Measurements from ENCODE around the gene MT1HL1.

The MT1HL1 gene

GRCh38 chr1:237038211-237038610 is 34.0 kb upstream of the MT1HL1 start:
- Histone ChIP-seq H3K9me3 (ENCODE audit: control insufficient read depth, low read length) (no peaks in the 10 kb centered on the region), H3K9ac (ENCODE audit: low read length) (no peak overlapping the region), H3K36me3 (ENCODE audit: control insufficient read depth, insufficient read depth, low read length, severe bottlenecking) (no peaks in the 10 kb centered on the region), H3K4me3 (ENCODE audit: low read length) (no peak overlapping the region), H3K4me1 (ENCODE audit: control insufficient read depth, insufficient read depth, low read length) (no peaks in the 10 kb centered on the region), H3K27me3 (replicated peaks; ENCODE audit: control insufficient read depth, insufficient read depth, low read length) (peaks cover 17% of the 10 kb centered on the region)
- no peak for DNase-seq (ENCODE audit: low read depth)

- Histone ChIP-seq H3K4me3 (ENCODE audit: low read length) (no peak overlapping the region), H3K9ac (ENCODE audit: low read length) (no peak overlapping the region), H3K36me3 (ENCODE audit: control insufficient read depth, insufficient read depth, low read length, severe bottlenecking) (no peaks in the 10 kb centered on the region), H3K4me1 (ENCODE audit: control insufficient read depth, insufficient read depth, low read length) (no peaks in the 10 kb centered on the region), H3K9me3 (ENCODE audit: control insufficient read depth, low read length) (no peaks in the 10 kb centered on the region), H3K27me3 (replicated peaks; ENCODE audit: control insufficient read depth, insufficient read depth, low read length) (peaks cover 4% of the 10 kb centered on the region)
- DNase-seq (ENCODE audit: low read depth) = no peak
These were observed 31.5 kb upstream of the MT1HL1 start for GRCh38 chr1:237035759-237036158.

DNA sequence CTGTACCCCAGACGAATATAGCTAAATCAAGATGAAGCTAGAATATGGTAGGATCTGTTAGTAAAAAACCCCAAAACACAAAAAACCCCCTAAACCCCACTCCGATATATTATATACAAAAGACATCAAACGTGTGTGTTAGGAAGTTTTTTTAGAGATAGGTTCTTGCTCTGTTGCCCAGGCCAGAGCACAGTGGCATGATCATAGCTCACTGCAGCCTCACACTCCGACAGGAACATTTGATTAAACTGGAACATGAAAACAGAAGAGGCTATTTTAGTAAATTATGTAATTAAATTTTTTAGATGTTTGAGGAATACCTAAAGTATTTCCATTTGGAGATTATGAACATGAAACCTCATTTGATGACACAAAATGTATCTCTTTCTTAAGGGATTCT is 29.6 kb upstream of the MT1HL1 start:
- DNase-seq (ENCODE audit: low read depth) = no peak
- no peak overlapping the region for H3K9ac ChIP-seq (ENCODE audit: low read length)
- no peaks in the 10 kb centered on the region for H3K27me3 ChIP-seq (replicated peaks; ENCODE audit: control insufficient read depth, insufficient read depth, low read length)
- no peak overlapping the region for H3K4me3 ChIP-seq (ENCODE audit: low read length)
- no peaks in the 10 kb centered on the region for H3K36me3 ChIP-seq (ENCODE audit: control insufficient read depth, insufficient read depth, low read length, severe bottlenecking)
- no peaks in the 10 kb centered on the region for H3K9me3 ChIP-seq (ENCODE audit: control insufficient read depth, low read length)
- H3K4me1 ChIP-seq (ENCODE audit: control insufficient read depth, insufficient read depth, low read length) = no peaks in the 10 kb centered on the region

GRCh38 chr1:237033061-237033460 is 28.8 kb upstream of the MT1HL1 start:
- no peaks in the 10 kb centered on the region for H3K4me1 ChIP-seq (ENCODE audit: control insufficient read depth, insufficient read depth, low read length)
- H3K27me3 ChIP-seq (replicated peaks; ENCODE audit: control insufficient read depth, insufficient read depth, low read length) = no peaks in the 10 kb centered on the region
- no peak for DNase-seq (ENCODE audit: low read depth)
- H3K9ac ChIP-seq (ENCODE audit: low read length) = no peak overlapping the region
- H3K36me3 ChIP-seq (ENCODE audit: control insufficient read depth, insufficient read depth, low read length, severe bottlenecking) = no peaks in the 10 kb centered on the region
- no peaks in the 10 kb centered on the region for H3K9me3 ChIP-seq (ENCODE audit: control insufficient read depth, low read length)
- H3K4me3 ChIP-seq (ENCODE audit: low read length) = no peak overlapping the region

DNA sequence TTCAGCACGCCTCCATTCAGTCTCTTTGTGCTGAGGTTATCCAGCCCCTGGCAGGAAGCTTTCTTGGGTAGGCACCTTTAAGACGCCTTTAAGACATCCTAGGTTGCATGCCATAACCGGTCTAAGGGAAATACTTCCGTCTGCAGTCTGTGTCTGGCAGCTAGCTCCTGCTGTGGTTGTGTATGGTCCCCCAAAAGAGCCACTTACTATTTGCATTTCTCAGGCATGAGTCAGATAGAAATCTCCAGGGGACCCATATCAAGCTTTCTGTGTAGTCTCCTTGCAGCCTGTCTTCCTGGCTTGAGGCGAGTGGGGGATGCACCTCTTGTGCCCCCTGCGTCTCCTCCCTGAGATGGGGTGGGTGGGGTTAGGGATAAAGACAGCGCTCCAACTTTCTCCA is 27.8 kb upstream of the MT1HL1 start:
- DNase-seq (ENCODE audit: low read depth) = no peak
- no peaks in the 10 kb centered on the region for H3K4me1 ChIP-seq (ENCODE audit: control insufficient read depth, insufficient read depth, low read length)
- no peaks in the 10 kb centered on the region for H3K9me3 ChIP-seq (ENCODE audit: control insufficient read depth, low read length)
- no peak overlapping the region for H3K4me3 ChIP-seq (ENCODE audit: low read length)
- no peaks in the 10 kb centered on the region for H3K36me3 ChIP-seq (ENCODE audit: control insufficient read depth, insufficient read depth, low read length, severe bottlenecking)
- H3K27me3 ChIP-seq (replicated peaks; ENCODE audit: control insufficient read depth, insufficient read depth, low read length) = no peaks in the 10 kb centered on the region
- H3K9ac ChIP-seq (ENCODE audit: low read length) = no peak overlapping the region

DNA sequence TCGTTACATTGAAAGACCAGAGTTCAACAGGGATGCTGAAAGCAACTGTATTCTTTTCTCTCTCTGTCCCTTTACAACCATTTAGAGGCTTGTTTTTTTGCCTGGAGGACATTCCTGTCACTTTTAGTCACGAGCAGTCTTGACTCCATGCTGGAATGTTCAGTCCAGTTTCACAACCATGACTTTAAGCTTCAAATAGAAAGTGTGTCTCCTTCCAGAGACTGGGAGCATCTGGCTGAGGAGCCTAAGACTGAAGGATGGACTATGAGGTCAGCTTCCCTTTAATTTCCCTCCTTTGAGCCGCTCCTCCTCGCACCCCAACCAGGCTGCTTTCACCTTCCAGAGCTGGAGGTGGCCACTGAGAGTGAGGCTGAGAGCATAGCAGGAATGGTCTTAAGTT is 27.2 kb upstream of the MT1HL1 start:
- DNase-seq (ENCODE audit: low read depth) = no peak
- no peaks in the 10 kb centered on the region for H3K27me3 ChIP-seq (replicated peaks; ENCODE audit: control insufficient read depth, insufficient read depth, low read length)
- no peak overlapping the region for H3K4me3 ChIP-seq (ENCODE audit: low read length)
- H3K9ac ChIP-seq (ENCODE audit: low read length) = no peak overlapping the region
- H3K36me3 ChIP-seq (ENCODE audit: control insufficient read depth, insufficient read depth, low read length, severe bottlenecking) = no peaks in the 10 kb centered on the region
- H3K4me1 ChIP-seq (ENCODE audit: control insufficient read depth, insufficient read depth, low read length) = no peaks in the 10 kb centered on the region
- H3K9me3 ChIP-seq (ENCODE audit: control insufficient read depth, low read length) = no peaks in the 10 kb centered on the region

- Histone ChIP-seq H3K4me3 (ENCODE audit: low read length) (no peak overlapping the region), H3K27me3 (replicated peaks; ENCODE audit: control insufficient read depth, insufficient read depth, low read length) (no peaks in the 10 kb centered on the region), H3K36me3 (ENCODE audit: control insufficient read depth, insufficient read depth, low read length, severe bottlenecking) (no peaks in the 10 kb centered on the region), H3K4me1 (ENCODE audit: control insufficient read depth, insufficient read depth, low read length) (no peaks in the 10 kb centered on the region), H3K9me3 (ENCODE audit: control insufficient read depth, low read length) (peaks cover 5% of the 10 kb centered on the region), H3K9ac (ENCODE audit: low read length) (no peak overlapping the region)
- DNase-seq (ENCODE audit: low read depth) = no peak
These were observed 25.8 kb upstream of the MT1HL1 start for GRCh38 chr1:237029850-237030535.

GRCh38 chr1:237029240-237029639 is 25.0 kb upstream of the MT1HL1 start:
- peaks cover 5% of the 10 kb centered on the region for H3K9me3 ChIP-seq (ENCODE audit: control insufficient read depth, low read length)
- no peak overlapping the region for H3K4me3 ChIP-seq (ENCODE audit: low read length)
- DNase-seq (ENCODE audit: low read depth) = no peak
- H3K27me3 ChIP-seq (replicated peaks; ENCODE audit: control insufficient read depth, insufficient read depth, low read length) = no peaks in the 10 kb centered on the region
- no peaks in the 10 kb centered on the region for H3K4me1 ChIP-seq (ENCODE audit: control insufficient read depth, insufficient read depth, low read length)
- no peaks in the 10 kb centered on the region for H3K36me3 ChIP-seq (ENCODE audit: control insufficient read depth, insufficient read depth, low read length, severe bottlenecking)
- no peak overlapping the region for H3K9ac ChIP-seq (ENCODE audit: low read length)

GRCh38 chr1:237025358-237026074 is 21.3 kb upstream of the MT1HL1 start:
- Histone ChIP-seq H3K9ac (ENCODE audit: low read length) (no peak overlapping the region), H3K9me3 (ENCODE audit: control insufficient read depth, low read length) (peaks cover 5% of the 10 kb centered on the region), H3K4me1 (ENCODE audit: control insufficient read depth, insufficient read depth, low read length) (no peaks in the 10 kb centered on the region), H3K27me3 (replicated peaks; ENCODE audit: control insufficient read depth, insufficient read depth, low read length) (no peaks in the 10 kb centered on the region), H3K36me3 (ENCODE audit: control insufficient read depth, insufficient read depth, low read length, severe bottlenecking) (no peaks in the 10 kb centered on the region), H3K4me3 (ENCODE audit: low read length) (no peak overlapping the region)
- no peak for DNase-seq (ENCODE audit: low read depth)

GRCh38 chr1:237018896-237019295 is 14.7 kb upstream of the MT1HL1 start:
- Histone ChIP-seq H3K4me1 (ENCODE audit: control insufficient read depth, insufficient read depth, low read length) (no peaks in the 10 kb centered on the region), H3K27me3 (replicated peaks; ENCODE audit: control insufficient read depth, insufficient read depth, low read length) (no peaks in the 10 kb centered on the region)
- no peak for DNase-seq (ENCODE audit: low read depth)

GRCh38 chr1:237016626-237017025 is 12.4 kb upstream of the MT1HL1 start:
- Histone ChIP-seq H3K27me3 (replicated peaks; ENCODE audit: control insufficient read depth, insufficient read depth, low read length) (no peaks in the 10 kb centered on the region), H3K36me3 (ENCODE audit: control insufficient read depth, insufficient read depth, low read length, severe bottlenecking) (no peaks in the 10 kb centered on the region), H3K4me1 (ENCODE audit: control insufficient read depth, insufficient read depth, low read length) (no peaks in the 10 kb centered on the region), H3K9ac (ENCODE audit: low read length) (no peak overlapping the region), H3K9me3 (ENCODE audit: control insufficient read depth, low read length) (no peaks in the 10 kb centered on the region), H3K4me3 (ENCODE audit: low read length) (no peak overlapping the region)
- DNase-seq (ENCODE audit: low read depth) = no peak

More at GRCh38 chr1:237018896-237019295, 14.7 kb upstream of the MT1HL1 start:
- no peaks in the 10 kb centered on the region for H3K9me3 ChIP-seq (ENCODE audit: control insufficient read depth, low read length)
- H3K36me3 ChIP-seq (ENCODE audit: control insufficient read depth, insufficient read depth, low read length, severe bottlenecking) = no peaks in the 10 kb centered on the region
- H3K9ac ChIP-seq (ENCODE audit: low read length) = no peak overlapping the region
- H3K4me3 ChIP-seq (ENCODE audit: low read length) = no peak overlapping the region

Measured in adipocyte (in vitro differentiated cells).